ENCODE results near the gene SMYD3. TPM values are rescaled to one million over a fixed set of nuclear protein-coding genes. Genes with fewer than 3 reads are reported as not detected.

The SMYD3 gene
- total and polyA plus RNA-seq, 11 donors = 6.3 to 12.1 (median 9.5) TPM

GRCh38 chr1:246122071-246122470, 385.0 kb downstream of the SMYD3 start:
- no peak for ATAC-seq
- Histone ChIP-seq H3K27ac (no peak overlapping the region), H3K9me3 (no peaks in the 10 kb centered on the region), H3K36me3 (no peaks in the 10 kb centered on the region), H3K4me3 (no peak overlapping the region), H3K27me3 (no peaks in the 10 kb centered on the region), H3K4me1 (peaks cover 0 to 5% (median 0%) of the 10 kb centered on the region in 12 donors)
- no peak for DNase-seq
- intact Hi-C loops (cut with DNase I) = no loop called here
- 96 to 99% (median 97%) methylated on average over 3 of the region's 3 CpGs for WGBS, 4 donors
- no peak for TF ChIP-seq CTCF (IDR thresholded peaks at IDR 0.05)
- no peak for TF ChIP-seq POLR2A (IDR thresholded peaks at IDR 0.05)

GRCh38 chr1:246121533-246121932, 385.5 kb downstream of the SMYD3 start:
- Histone ChIP-seq H3K4me1 (peaks cover 0 to 8% (median 0%) of the 10 kb centered on the region in 12 donors), H3K36me3 (no peaks in the 10 kb centered on the region), H3K27me3 (no peaks in the 10 kb centered on the region), H3K9me3 (no peaks in the 10 kb centered on the region), H3K4me3 (no peak overlapping the region), H3K27ac (no peak overlapping the region)
- intact Hi-C loops (cut with DNase I) = no loop called here
- ATAC-seq = no peak
- WGBS, 4 donors = 74 to 81% (median 81%) methylated on average over 4 of the region's 4 CpGs
- TF ChIP-seq POLR2A (IDR thresholded peaks at IDR 0.05) = no peak
- no peak for TF ChIP-seq CTCF (IDR thresholded peaks at IDR 0.05)
- DNase-seq = no peak

- ATAC-seq (peak in 2 of 4 donors; percentile 56 to 74), DNase-seq (peak in 1 of 5 donors; percentile 12)
- WGBS, 4 donors = 52 to 57% (median 54%) methylated on average over 10 of the region's 10 CpGs
- Histone ChIP-seq H3K4me3 (no peak overlapping the region), H3K27ac (no peak overlapping the region), H3K36me3 (no peaks in the 10 kb centered on the region), H3K9me3 (no peaks in the 10 kb centered on the region), H3K27me3 (no peaks in the 10 kb centered on the region), H3K4me1 (peaks cover 0 to 8% (median 0%) of the 10 kb centered on the region in 12 donors)
- peak in 11 of 12 donors; percentile 27 to 65 (median 45) for TF ChIP-seq CTCF (IDR thresholded peaks at IDR 0.05)
- no peak for TF ChIP-seq POLR2A (IDR thresholded peaks at IDR 0.05)
- intact Hi-C loops (cut with DNase I) = loop anchor here in 6 of 10 donors (5.0 to 10.0 kb wide), 3 partner anchors 102 to 965 kb away; partner anchors contain the start of gene KIF26B (in 4 of the 6)
These were observed 389.9 kb downstream of the SMYD3 start for GRCh38 chr1:246117066-246117791.

- WGBS, 4 donors = 71 to 88% (median 77%) methylated on average over 9 of the region's 9 CpGs
- intact Hi-C loops (cut with DNase I) = loop anchor here in 6 of 10 donors (10.0 kb wide), 2 partner anchors 100 to 960 kb away; partner anchors contain the start of gene KIF26B (in 3 of the 6)
- no peak overlapping the region for H3K4me3 ChIP-seq
- no peaks in the 10 kb centered on the region for H3K36me3 ChIP-seq
- DNase-seq (no peak), ATAC-seq (no peak)
- H3K4me1 ChIP-seq = peaks cover 0 to 8% (median 0%) of the 10 kb centered on the region in 12 donors
- H3K27me3 ChIP-seq = no peaks in the 10 kb centered on the region
- H3K27ac ChIP-seq = no peak overlapping the region
- TF ChIP-seq POLR2A (IDR thresholded peaks at IDR 0.05) (no peak), CTCF (IDR thresholded peaks at IDR 0.05) (no peak)
- H3K9me3 ChIP-seq = no peaks in the 10 kb centered on the region
These were observed 392.7 kb downstream of the SMYD3 start for GRCh38 chr1:246114369-246114768.

Data from heart left ventricle (tissue), 16 donors.